SK-N-SH treated with all-trans-retinoic acid at 6 μM for 48 hours (cell line): Measurements from ENCODE around the gene ATRIP.

Experiments
- ARNTL ChIP-seq: fragments of 450-650 bp; formaldehyde crosslinking; IDR thresholded peaks from 2 replicates; pipeline ENCODE4 v1.5.0; 2020; ENCODE audit warnings: low read depth, mild to moderate bottlenecking, moderate library complexity, borderline replicate concordance
- BACH2 ChIP-seq: fragments of 250-450 bp; sonication (Bioruptor Pico); IDR thresholded peaks from 2 replicates; pipeline ENCODE4 v1.9.0; 2021; ENCODE audit warnings: mild to moderate bottlenecking, borderline replicate concordance
- CREB5 ChIP-seq: fragments of 250-450 bp; sonication (Bioruptor Pico); IDR thresholded peaks from 2 replicates; pipeline ENCODE4 v1.5.1; 2020; ENCODE audit warnings: low read depth, mild to moderate bottlenecking, moderate library complexity
- GLIS3 ChIP-seq: fragments of 250-450 bp; sonication (Bioruptor Pico); IDR thresholded peaks from 2 replicates; pipeline ENCODE4 v1.5.0; 2020; ENCODE audit warnings: mild to moderate bottlenecking, moderate library complexity
- ISL1 ChIP-seq: fragments of 250-450 bp; sonication (Bioruptor Pico); IDR thresholded peaks from 2 replicates; pipeline ENCODE4 v2.1.2; 2022; ENCODE audit warnings: mild to moderate bottlenecking, moderate library complexity
- PATZ1 ChIP-seq: fragments of 250-450 bp; sonication (Bioruptor Pico); IDR thresholded peaks from 2 replicates; pipeline ENCODE4 v1.8.0; 2020; ENCODE audit warnings: mild to moderate bottlenecking, moderate library complexity, borderline replicate concordance
- POU6F1 ChIP-seq: fragments of 250-450 bp; sonication (Bioruptor Pico); IDR thresholded peaks from 2 replicates; pipeline ENCODE4 v1.8.0; 2021; ENCODE audit warnings: low read depth, mild to moderate bottlenecking, moderate library complexity, borderline replicate concordance
- PPARA ChIP-seq: fragments of 250-450 bp; sonication (Bioruptor Pico); IDR thresholded peaks from 2 replicates; pipeline ENCODE4 v1.5.0; 2020; ENCODE audit warnings: mild to moderate bottlenecking, borderline replicate concordance
- TCF4 ChIP-seq: fragments of 250-450 bp; sonication (Bioruptor Pico); IDR thresholded peaks from 2 replicates; pipeline ENCODE4 v1.8.0; 2021; ENCODE audit warnings: mild to moderate bottlenecking, moderate library complexity, borderline replicate concordance
- ZFP3 ChIP-seq: fragments of 250-450 bp; sonication (Bioruptor Pico); IDR thresholded peaks from 2 replicates; pipeline ENCODE4 v1.5.0; 2020; ENCODE audit warnings: mild to moderate bottlenecking, moderate library complexity
- ZFP30 ChIP-seq: fragments of 450-650 bp; formaldehyde crosslinking; IDR thresholded peaks from 2 replicates; pipeline ENCODE4 v1.5.0; 2022; ENCODE audit warnings: mild to moderate bottlenecking, moderate library complexity

- TF ChIP-seq ARNTL (CRISPR knock-in tag) = no peak
- no peak for TF ChIP-seq PATZ1 (CRISPR knock-in tag)
- no peak for TF ChIP-seq ZFP30 (CRISPR knock-in tag)
- no peak for TF ChIP-seq GLIS3
- no peak for TF ChIP-seq BACH2 (CRISPR knock-in tag)
- no peak for TF ChIP-seq ZFP3
- TF ChIP-seq PPARA (CRISPR knock-in tag) = no peak
- no peak for TF ChIP-seq CREB5 (CRISPR knock-in tag)
- TF ChIP-seq POU6F1 (CRISPR knock-in tag) = no peak
- no peak for TF ChIP-seq ISL1 (CRISPR knock-in tag)
- no peak for TF ChIP-seq TCF4 (CRISPR knock-in tag)
These were observed 28.9 kb upstream of the ATRIP start for GRCh38 chr3:48417529-48418108.
